ENCODE measurements around the gene KLHDC3. TPM values are rescaled to one million over a fixed set of nuclear protein-coding genes. Genes with fewer than 3 reads are reported as not detected.
"Not testable (repeated sequence)": the region's sequence is repeated elsewhere in the genome, so short reads cannot be mapped to it uniquely, and the experiment has no call there.

Gene KLHDC3
- total RNA-seq, 2 donors from 2014 or later = 62.4 to 73.9 TPM

GRCh38 chr6:43037197-43037596 lies 23.1 kb downstream of the KLHDC3 start:
- intact Hi-C loops (cut with DNase I) = no loop called here
- no peaks in the 10 kb centered on the region for H3K36me3 ChIP-seq
- H3K9me3 ChIP-seq = no peaks in the 10 kb centered on the region
- TF ChIP-seq, protein P1, sequence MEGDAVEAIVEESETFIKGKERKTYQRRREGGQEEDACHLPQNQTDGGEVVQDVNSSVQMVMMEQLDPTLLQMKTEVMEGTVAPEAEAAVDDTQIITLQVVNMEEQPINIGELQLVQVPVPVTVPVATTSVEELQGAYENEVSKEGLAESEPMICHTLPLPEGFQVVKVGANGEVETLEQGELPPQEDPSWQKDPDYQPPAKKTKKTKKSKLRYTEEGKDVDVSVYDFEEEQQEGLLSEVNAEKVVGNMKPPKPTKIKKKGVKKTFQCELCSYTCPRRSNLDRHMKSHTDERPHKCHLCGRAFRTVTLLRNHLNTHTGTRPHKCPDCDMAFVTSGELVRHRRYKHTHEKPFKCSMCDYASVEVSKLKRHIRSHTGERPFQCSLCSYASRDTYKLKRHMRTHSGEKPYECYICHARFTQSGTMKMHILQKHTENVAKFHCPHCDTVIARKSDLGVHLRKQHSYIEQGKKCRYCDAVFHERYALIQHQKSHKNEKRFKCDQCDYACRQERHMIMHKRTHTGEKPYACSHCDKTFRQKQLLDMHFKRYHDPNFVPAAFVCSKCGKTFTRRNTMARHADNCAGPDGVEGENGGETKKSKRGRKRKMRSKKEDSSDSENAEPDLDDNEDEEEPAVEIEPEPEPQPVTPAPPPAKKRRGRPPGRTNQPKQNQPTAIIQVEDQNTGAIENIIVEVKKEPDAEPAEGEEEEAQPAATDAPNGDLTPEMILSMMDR (IDR thresholded peaks at IDR 0.05) = no peak
- H3K27me3 ChIP-seq = no peaks in the 10 kb centered on the region
- no peak overlapping the region for H3K4me3 ChIP-seq
- H3K9ac ChIP-seq (ENCODE audit: low read depth in 2 of 2, low read length in 2 of 2) = no peak overlapping the region
- DNase-seq = no peak
- no peaks in the 10 kb centered on the region for H3K4me1 ChIP-seq
- no peak overlapping the region for H3K27ac ChIP-seq

GRCh38 chr6:43037706-43038105 lies 23.7 kb downstream of the KLHDC3 start:
- Histone ChIP-seq H3K9me3 (no peaks in the 10 kb centered on the region), H3K27me3 (no peaks in the 10 kb centered on the region), H3K4me1 (no peaks in the 10 kb centered on the region), H3K36me3 (no peaks in the 10 kb centered on the region), H3K4me3 (no peak overlapping the region), H3K9ac (ENCODE audit: low read depth in 2 of 2, low read length in 2 of 2) (no peak overlapping the region), H3K27ac (no peak overlapping the region)
- TF ChIP-seq, protein P1 (IDR thresholded peaks at IDR 0.05) = no peak
- intact Hi-C loops (cut with DNase I) = no loop called here
- DNase-seq = no peak

DNA sequence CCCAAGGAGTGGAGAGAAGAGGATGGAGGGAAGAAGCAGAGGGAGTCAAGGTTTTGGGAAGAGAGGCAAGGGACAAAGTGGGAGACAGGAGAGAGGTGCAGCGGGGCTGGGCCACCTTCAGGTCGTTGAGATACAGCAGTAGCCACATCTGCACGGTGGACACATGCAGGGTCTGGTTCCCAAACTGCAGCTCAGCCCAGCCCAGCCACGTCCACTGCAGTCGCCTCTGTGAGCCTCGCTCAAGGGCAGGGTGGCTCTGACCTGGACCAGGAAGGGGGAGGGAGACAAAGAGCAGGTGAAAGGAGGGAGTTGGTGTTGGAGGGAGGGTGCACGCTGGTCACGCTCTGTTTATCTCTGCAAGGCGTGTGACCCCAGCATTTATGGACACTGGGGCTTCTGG lies 24.7 kb downstream of the KLHDC3 start:
- TF ChIP-seq, protein P1 (IDR thresholded peaks at IDR 0.05) = no peak
- no peaks in the 10 kb centered on the region for H3K27me3 ChIP-seq
- H3K9me3 ChIP-seq = no peaks in the 10 kb centered on the region
- H3K36me3 ChIP-seq = no peaks in the 10 kb centered on the region
- no peak overlapping the region for H3K9ac ChIP-seq (ENCODE audit: low read depth in 2 of 2, low read length in 2 of 2)
- no peak for DNase-seq
- H3K4me1 ChIP-seq = no peaks in the 10 kb centered on the region
- no peak overlapping the region for H3K4me3 ChIP-seq
- intact Hi-C loops (cut with DNase I) = no loop called here
- no peak overlapping the region for H3K27ac ChIP-seq

DNA sequence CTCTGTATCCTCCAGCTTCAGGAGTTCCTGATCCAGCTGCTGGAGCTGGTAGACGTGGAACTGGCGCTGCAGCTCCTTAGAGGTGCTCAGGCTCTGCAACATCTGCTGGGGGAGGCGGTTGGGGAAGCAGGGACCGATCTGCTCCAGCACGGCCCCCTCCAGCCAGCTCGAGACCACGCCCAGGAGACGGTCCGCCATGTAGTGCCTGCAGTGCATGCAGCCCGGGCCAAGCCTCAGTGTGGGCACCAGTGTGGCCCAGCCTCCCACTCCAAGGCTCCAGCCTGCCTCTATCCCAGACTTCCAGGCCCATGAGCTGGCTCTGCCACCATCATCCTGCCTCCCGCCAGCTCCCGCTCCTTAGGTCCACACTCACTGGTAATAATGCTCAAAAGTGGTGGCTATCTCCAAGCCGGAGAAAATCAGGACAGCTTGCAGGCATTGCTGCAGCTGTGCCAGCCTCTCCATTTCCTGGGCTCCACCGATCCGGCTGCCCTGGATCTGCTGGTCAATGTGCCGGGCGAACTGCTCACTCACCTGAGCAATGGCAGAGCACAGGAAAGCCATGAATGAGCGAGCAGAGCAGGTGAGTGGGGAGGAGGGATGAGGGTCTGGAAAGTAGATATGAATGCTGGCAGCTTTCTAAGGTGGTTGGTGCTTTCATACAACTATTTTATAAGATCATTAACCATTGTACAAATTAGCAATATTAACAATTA lies 26.7 kb downstream of the KLHDC3 start:
- TF ChIP-seq, protein P1 (IDR thresholded peaks at IDR 0.05) = no peak
- Histone ChIP-seq H3K27ac (no peak overlapping the region), H3K4me3 (no peak overlapping the region), H3K4me1 (no peaks in the 10 kb centered on the region), H3K36me3 (no peaks in the 10 kb centered on the region), H3K27me3 (no peaks in the 10 kb centered on the region), H3K9me3 (no peaks in the 10 kb centered on the region), H3K9ac (ENCODE audit: low read depth in 2 of 2, low read length in 2 of 2) (no peak overlapping the region)
- intact Hi-C loops (cut with DNase I) = no loop called here
- no peak for DNase-seq

- H3K27ac ChIP-seq; H3K4me1 ChIP-seq; H3K9ac ChIP-seq (ENCODE audit: low read depth in 2 of 2, low read length in 2 of 2); H3K9me3 ChIP-seq; H3K36me3 ChIP-seq; intact Hi-C loops (cut with DNase I); H3K27me3 ChIP-seq; DNase-seq; H3K4me3 ChIP-seq: not testable (repeated sequence)
Observed at GRCh38 chr6:43041475-43041874, 27.4 kb downstream of the KLHDC3 start.

- intact Hi-C loops (cut with DNase I) = no loop called here
- no peak overlapping the region for H3K4me3 ChIP-seq
- no peaks in the 10 kb centered on the region for H3K27me3 ChIP-seq
- H3K9me3 ChIP-seq = no peaks in the 10 kb centered on the region
- TF ChIP-seq, protein P1 (IDR thresholded peaks at IDR 0.05) = no peak
- no peaks in the 10 kb centered on the region for H3K4me1 ChIP-seq
- DNase-seq = no peak
- H3K36me3 ChIP-seq = no peaks in the 10 kb centered on the region
- no peak overlapping the region for H3K9ac ChIP-seq (ENCODE audit: low read depth in 2 of 2, low read length in 2 of 2)
- H3K27ac ChIP-seq = no peak overlapping the region
Observed at GRCh38 chr6:43043310-43043709, 29.3 kb downstream of the KLHDC3 start.

Measured in colonic mucosa (tissue), 4 donors.